ENCODE results near the gene MYL1.

GRCh38 chr2:210262036-210262435, 52.9 kb downstream of the MYL1 start:
- TF ChIP-seq CTCF (IDR thresholded peaks at IDR 0.05) (no peak), POLR2A (IDR thresholded peaks at IDR 0.05) (no peak), POLR2AphosphoS5 (IDR thresholded peaks at IDR 0.05) (no peak), EP300 (IDR thresholded peaks at IDR 0.05) (no peak)

Measured in stomach (tissue), 4 donors.